Fibroblast of peridontal ligament (primary cell): ENCODE measurements around the gene CXCL14.
"Not testable (repeated sequence)": the region's sequence is repeated elsewhere in the genome, so short reads cannot be mapped to it uniquely, and the experiment has no call there.

Experiments used
- DNase-seq: peaks from one replicate; pipeline ENCODE4 v3.0.0-alpha.2; 2010; ENCODE audit errors: extremely low read depth

The CXCL14 gene

DNA sequence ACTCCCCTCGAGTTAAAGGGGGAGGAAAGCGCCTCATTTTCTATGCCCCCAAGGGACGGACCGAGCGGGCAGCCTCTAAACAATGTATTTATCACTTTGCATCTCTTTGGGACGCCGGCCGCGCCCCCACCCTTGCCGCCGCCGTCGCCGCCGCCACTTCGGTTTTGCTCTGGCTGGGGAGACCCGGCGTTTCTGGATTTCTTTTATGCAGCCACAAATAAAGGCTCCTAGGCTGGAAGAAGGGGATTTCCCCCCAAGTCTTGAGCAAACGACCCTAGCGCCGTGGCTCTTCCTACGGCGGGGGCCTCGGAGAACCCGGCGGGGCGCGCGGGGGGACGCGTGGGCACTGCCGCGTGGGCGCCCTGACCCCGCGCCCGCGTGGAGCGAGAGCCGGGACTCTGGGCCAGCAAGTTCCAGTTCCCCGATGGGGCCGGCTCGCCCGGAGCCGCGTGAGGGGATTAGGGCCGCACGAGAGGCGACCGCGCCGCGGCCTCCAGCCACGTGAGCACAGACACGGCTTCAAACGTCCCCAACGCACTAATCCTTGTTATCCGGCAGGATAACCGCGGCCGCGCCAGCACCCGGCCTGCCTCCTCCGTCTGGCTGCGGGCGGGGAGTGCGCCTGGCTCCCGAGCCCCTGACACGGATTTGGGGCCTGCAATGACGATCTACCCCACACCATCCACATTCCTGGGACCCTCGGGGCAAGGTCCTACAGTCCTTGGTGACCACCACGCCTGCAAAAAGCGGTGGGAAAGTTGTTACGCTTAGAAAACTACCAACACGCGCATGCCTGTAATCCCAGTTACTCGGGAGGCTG is 35.1 kb downstream of the CXCL14 start:
- no peak for DNase-seq

GRCh38 chr5:135543001-135543484 is 35.7 kb downstream of the CXCL14 start:
- DNase-seq, result no peak

- DNase-seq, result no peak
Observed at GRCh38 chr5:135541807-135542502, 36.8 kb downstream of the CXCL14 start.

- no peak for DNase-seq
Observed at GRCh38 chr5:135539430-135540005, 39.3 kb downstream of the CXCL14 start.

GRCh38 chr5:135538261-135538660 is 40.5 kb downstream of the CXCL14 start:
- no peak for DNase-seq

- DNase-seq, result no peak
Observed at GRCh38 chr5:135537745-135538144, 41.0 kb downstream of the CXCL14 start.

DNA sequence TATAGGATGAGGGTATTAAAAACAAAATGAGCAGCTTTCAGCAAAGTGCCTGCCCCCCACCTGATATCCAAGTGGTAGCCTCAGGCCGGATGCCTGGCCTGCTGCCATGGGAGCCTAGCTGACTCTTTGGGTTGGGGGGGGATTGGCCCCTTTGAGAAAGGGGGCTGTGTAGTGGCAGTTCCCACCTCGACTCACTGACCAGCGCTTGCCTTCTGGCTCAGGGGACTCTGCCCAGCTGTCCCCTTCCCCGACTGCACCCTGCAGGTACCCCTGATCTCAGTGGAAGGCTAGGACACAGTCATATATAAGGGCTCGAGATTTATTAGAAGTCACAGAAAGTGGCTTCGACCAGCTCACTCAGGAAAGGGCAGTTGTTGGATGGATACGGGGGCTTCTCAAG is 41.5 kb downstream of the CXCL14 start:
- DNase-seq, result no peak

DNA sequence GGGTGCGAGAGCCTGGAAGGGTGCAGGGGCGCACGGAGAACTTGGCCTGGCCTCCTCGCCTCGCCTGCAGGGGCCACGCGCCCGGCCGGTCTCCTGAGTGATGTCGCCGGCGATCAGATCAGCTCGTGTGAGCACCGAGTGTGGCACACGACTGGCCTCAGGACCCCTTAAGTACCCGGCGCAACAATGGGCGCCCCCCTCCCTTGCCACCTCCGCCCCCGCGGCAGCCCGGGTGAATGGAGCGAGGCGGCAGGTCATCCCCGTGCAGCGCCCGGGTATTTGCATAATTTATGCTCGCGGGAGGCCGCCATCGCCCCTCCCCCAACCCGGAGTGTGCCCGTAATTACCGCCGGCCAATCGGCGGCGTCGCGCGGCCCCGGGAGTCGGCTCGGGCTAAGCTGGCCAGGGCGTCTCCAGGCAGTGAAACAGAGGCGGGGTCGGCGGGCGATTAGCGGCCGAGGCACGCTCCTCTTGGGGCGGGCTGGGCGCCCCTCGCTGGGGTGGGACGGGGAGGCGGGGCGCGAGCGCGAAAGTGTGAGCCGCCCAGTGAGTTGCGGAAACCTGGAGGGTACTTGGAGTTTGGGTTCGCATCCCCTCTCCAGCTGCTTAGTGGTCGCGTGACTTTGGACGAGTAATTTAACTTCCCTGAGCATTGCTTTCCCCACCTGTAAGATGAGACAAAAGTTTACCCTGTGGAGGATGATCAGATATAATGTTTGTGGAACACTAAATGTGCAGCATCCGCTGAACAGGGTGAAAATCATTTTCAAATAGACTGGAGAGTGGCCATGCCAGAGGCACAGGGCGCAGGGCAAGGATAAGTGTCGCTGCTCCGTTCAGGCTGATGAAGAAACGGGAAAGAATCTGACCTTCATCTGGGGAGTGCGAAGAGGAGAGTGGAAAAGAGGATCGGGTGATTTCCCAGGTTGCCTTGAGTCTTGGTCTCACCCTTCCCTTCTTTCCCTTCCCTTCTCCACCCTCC is 42.7 kb downstream of the CXCL14 start, which contains the start of gene NEUROG1:
Gene NEUROG1, minus strand, starts transcription at position 145 of the 982 bp plus-strand sequence. CDS start 274 bp downstream, outside the sequence.
- no peak for DNase-seq

DNA sequence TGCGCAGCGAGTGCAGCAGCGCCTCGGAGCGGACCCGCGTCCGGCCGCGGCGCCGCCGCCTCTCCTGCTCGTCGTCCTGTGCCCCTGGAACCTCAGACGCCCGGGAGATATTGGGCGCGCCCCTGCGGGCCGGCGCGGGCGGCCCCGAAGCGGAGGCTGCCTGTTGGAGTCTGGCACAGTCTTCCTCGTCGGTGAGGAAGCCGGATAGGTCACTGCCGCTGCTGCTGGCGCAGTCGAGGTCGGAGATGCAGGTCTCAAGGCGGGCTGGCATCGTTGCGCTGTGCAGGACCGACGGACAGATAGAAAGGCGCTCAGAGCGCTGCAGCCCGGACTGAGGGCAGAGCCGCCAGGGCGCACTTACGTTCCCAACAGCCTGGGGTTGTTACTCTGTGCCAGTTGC is 43.4 kb downstream of the CXCL14 start:
- no peak for DNase-seq

DNA sequence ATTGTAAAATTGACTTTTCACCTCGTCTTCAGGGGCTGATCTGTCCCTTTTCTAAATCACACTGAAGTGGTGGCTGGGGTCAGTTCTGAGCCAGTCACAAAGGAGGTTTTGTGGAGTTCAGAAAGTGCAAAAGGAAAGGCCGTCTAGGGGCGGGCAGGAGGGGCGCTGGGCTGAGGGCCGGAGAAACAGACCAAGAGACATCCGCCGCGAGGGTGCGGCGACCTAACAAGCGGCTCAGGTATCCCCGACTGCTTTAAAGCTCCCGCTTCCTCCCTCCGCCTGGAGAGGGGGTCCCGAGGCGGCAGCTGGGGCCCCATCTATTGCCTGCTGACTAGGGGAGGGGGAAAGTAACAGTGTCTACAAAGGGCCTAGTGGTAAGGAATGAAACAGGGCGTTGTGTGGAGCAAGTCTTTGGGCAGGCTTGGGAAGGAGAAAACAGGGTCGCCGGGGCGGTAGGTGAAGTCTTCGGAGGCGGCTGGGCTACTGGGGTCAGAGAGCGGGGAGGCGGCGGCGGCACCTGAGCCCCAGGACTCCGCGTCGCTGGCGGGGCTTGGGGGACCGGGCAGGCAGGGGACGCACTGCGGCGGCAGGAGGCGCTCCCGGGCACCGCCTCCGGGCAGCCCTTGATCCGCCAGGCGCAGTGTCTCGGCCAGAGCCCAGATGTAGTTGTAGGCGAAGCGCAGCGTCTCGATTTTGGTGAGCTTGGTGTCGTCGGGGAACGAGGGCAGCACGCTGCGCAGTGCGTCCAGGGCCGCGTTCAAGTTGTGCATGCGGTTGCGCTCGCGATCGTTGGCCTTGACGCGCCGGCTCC is 44.0 kb downstream of the CXCL14 start:
- no peak for DNase-seq

DNA sequence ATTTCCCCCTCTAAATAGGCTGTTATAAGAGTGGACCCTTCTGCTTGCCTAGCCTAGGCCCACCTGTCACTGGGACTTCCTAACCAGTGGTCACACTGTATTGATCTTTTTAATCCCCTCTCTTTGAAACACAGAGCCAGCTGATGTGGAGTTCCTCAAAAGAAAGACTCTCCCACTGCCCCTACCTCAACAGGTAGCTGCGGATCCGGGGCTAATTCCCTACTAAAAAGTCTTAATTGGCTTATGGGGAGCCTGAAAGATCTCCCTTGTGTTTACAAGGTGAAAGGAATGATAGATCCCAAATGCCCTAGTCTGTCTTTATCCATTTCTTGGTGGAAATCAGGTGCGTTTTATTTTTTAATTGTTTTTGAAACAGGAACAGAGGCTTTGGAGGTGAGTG is 45.0 kb downstream of the CXCL14 start:
- DNase-seq, result no peak

DNA sequence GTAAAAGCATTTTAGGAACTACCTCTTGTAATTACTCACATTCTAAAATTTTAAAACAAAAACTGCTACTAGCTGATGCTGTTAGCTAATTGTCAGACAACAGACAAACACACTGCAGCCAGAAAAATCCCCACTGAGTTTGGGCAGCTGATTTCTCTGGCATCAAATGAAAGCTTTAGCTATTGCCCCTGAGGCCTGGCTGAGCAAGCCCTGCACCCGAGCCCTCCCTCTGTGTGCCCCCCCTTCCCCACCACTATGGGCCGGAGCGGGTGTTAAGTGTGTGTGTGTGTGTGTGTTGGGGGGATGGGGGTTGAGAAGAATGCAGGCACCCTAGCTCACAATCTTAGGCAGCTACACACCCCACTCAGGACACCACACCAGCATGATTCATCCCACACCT is 45.5 kb downstream of the CXCL14 start:
- no peak for DNase-seq

DNA sequence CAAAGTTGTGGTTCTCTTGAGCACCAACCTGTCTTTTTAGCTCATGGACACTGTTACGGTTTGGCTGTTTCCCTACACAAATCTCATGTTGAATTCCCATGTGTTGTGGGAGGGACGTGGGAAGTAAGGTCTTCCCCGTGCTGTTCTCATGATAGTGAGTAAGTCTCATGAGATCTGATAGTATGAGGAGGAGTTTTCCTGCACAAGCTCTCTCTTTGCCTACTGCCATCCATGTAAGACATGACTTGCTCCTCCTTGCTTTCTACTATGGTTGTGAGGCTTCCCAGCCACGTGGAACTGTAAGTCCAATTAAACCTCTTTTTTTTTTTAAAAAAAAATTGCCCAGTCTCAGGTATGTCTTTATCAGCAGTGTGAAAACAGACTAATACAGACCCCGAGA is 49.2 kb downstream of the CXCL14 start:
- DNase-seq, result not testable (repeated sequence)

GRCh38 chr5:135526924-135527323 is 51.9 kb downstream of the CXCL14 start:
- DNase-seq, result no peak

DNA sequence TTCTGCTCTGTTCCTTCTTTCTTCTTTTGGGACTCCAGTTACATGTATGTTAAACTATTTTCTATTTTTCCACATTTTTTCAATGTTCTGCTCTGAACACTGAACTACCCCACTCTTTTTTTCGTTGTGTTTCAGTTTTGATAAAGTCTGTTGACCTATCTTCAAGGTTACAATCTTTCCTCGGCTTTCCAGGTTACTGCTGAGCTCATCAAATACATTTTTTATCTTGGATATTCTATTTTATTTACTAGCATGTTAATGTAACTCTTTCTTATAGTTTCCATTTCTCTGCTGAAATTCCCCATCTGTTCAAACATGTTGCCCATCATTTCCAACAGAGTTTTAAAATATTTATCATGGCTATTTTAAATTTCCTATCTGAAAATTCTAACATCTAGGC is 56.8 kb downstream of the CXCL14 start:
- no peak for DNase-seq
